EH (cell line): ENCODE measurements around the gene ACVRL1.

ENCODE experiments used
- DNase-seq: peaks from one replicate; pipeline ENCODE4 v3.0.0-alpha.2; 2015; ENCODE audit warnings: low read depth

ACVRL1 gene

GRCh38 chr12:51963477-51963876 lies 56.2 kb downstream of the ACVRL1 start:
- no peak for DNase-seq

GRCh38 chr12:51969643-51970042 lies 62.3 kb downstream of the ACVRL1 start:
- no peak for DNase-seq

GRCh38 chr12:51970904-51971646 lies 63.8 kb downstream of the ACVRL1 start:
- peak; percentile 69 for DNase-seq

- DNase-seq, result peak; percentile 35
These were observed 64.5 kb downstream of the ACVRL1 start for GRCh38 chr12:51971679-51972421.

- no peak for DNase-seq
These were observed 65.1 kb downstream of the ACVRL1 start for GRCh38 chr12:51972422-51972812.

- DNase-seq, result peak; percentile 60
These were observed 65.6 kb downstream of the ACVRL1 start for GRCh38 chr12:51972849-51973273.
